GM18870 (cell line): ENCODE measurements around the gene LOXL1.

Experiments used
- ATAC-seq: cut with Tn5 transposase; IDR thresholded peaks from one replicate; pipeline ENCODE4 v1.9.1; 2021; ENCODE audit warnings: moderate library complexity; ENCODE audit not compliant: unreplicated experiment

The LOXL1 gene

DNA sequence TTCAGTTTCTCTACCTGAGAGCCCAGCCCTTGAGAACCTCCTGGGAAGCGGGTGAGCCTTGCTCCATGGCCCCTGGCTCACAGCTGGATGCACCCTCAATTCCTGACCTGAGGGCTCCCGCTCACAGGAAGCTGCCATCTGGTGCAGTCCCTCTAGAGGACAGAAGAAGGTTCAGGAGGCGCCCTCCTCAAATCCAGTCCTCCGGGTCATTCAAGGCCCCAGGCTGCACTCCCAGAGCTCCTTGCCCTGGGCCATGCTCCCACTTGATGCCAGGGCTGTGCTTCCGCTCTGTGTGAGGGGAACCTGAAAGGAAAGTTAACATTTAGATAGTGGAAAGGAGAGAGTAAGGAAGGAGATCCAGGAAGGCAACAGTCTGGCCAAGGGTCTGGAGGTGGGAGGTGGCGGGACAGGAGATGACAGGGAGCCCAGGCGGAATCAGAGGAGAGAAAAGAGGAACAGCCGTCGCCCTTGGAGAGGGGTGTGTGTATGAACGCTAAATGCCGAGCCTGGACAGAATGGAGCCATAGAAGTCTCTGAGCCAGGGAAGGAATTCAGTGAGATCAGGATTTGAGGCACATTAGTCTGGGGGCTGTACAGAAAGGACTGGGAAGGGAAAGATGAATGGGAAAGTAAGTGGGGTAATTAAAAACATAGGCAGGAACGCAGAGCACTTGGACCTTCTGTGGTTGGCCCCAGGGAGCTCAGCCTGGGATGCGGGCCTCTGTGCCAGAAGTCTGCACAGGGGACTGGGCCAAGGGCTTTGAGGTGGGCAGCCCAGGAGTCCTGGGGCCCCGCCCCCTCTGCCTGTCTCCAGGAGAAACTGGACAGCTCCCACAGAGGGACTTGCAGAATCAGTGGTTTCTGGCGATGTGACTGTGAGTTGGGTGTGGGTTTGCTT lies 26.8 kb upstream of the LOXL1 start:
- no peak for ATAC-seq

DNA sequence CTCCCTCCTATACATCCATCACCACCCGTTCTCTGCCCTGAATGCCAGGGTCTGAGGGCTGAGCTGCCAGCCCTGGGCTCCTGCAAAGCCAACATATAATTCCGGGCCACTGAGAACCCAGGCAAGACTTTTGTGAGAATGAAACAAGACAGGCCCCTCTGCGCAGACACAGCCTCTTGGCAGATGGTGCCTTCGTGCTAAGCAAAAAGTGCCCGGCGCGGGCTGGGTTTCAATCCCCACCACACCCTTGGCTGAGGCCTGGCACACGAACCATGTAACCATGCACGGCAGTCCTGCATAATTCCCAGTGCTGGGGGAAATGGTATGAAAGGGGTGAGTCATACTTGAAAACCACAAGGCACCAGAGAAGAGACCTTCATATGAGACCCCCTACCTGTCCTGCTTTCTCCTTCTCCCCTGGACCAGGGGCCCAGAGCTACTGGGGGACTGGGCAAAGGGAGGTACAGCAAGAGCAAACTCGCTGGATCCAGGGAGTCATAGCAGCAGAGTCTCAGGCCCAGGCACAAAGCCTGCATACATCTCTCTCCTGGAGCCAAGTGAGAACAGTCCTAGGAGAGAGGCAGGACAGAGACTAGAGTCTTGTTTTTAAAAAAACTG lies 26.1 kb upstream of the LOXL1 start:
- no peak for ATAC-seq

DNA sequence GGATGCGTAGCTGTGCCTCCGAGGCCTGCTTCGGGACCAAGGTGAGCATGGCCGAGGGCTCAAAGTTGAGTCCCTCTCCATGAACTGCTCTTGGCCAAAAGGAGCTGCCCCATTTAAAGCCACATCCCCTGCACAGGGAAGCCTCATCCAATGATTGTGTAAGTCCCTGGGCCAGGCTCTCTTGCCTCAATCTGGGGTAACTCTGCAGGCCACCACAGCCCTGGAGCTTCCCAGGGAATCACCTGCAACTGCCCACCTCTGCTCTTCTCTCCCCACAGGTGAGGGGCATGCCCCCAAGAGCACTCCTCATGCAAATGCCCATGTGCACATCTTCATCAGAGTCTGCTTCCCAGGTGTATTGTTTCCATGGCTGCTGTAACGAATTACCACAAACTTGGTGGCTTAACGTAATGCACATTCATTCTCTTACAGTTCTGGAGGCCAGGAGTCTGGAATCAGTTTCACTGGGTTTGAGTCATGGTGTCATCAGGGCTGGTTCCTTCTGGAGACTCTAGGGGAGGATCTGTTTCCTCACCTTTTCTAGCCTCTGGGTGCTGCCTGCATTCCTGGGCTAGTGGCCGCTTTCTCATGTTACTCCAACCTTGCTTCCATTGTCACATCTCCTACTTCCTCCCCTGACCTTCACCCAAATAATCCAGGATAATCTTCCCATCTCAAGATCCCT lies 25.0 kb upstream of the LOXL1 start:
- ATAC-seq, result no peak

DNA sequence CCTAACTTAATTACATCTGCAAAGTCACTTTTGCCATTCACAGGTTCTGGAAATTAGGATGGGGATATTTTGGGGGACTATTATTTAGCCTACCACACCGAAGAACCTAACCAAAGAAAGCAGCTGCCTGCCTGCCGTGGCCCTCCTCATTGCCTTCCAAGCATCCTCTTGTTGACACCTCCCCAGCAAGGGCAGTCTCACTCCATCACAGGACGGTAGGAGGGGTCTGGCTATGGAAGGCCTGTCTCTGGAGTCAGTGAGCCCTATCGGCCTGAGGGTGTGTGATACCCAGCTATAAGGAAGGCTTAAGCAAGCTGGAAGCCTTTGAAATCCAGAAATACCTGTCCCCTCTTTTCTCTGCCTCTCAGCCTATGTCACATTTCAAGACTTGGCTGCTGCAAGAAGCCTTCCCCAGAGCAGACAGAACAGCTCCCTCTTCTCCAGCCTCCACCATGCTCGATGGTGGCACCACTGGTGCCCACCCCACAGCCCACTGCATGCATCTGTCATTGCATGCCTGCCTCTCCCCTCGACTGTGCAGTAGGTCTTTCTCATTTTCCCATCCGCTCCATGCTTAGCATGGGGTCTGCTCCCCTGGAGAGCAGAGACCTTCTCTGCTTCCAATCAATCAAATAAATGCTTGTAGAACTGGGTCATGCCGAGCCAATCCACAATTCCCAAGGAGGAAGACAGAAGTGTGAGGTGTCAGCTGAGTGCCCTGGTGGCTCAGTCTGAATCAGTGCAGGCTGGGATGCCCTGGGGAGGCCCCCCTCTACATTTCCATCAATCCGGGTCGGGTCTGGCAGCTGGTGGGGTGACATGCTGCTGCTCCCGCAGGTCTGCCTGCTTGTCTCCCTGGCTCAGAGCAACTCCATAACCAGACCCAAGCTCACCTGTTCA lies 23.9 kb upstream of the LOXL1 start:
- no peak for ATAC-seq

DNA sequence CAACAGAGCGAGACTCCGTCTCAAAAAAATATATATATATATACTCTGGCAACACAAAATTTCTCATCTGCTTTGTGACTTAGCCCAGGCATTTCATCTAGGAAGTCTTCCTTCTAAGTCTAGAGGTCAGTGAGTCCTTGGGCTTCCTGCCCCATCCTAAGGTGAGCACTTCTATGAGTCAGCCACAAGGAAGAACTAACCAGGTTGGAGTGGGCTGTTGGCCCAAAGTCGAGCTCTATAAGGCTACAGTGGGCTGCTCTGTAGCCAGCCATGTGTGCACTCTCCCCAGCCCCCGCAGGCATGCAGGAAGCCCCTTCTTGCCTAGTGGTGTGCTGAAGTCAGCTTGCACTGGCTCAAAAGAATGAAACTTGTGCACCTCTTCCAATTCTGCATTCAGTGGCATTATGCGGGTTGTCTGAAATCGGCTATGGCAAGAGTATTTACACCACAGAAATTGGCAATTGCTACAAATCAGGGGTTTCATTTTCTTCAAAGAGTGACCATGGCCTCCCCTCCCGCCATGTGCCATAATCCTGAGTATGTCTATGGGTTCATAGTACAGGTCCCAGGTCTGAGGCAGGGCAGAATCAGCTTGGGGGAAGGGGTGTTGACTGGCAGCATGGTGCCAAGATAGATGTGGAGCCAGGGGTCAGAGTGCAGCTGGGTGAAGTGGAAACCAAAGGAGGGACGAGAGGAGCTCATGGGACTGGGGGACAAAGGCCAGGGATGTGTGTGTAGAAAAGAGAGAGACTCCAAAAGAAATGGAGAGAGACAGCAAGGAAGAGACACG lies 22.0 kb upstream of the LOXL1 start:
- no peak for ATAC-seq

DNA sequence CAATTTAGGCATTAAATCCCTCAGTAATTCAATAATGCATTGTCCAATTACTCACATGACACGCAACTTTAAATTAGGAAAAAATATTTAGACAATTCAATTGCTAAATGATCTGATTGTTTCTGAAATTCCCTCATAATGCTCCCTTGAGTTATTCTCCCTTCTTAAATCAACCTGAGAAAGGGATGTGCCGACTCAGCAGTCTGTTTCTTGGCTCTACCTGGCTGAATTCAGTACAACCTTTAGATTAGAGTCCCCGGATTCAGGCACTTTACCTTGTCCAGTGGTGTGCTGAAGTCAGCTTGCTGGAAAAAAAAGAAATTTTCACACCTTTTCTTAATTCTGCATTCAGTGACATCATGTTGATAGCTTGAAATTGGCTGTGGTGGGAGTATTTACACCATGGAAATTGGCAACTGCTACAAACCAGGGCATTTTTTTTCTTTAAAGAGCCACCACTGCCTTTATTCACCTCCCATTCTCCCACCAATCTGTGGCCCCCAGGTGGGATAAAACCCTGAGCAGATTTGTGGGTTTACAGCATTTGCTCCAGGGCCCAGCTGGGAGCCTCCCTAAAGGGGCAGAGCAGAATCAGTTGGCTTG lies 20.9 kb upstream of the LOXL1 start:
- ATAC-seq, result no peak

DNA sequence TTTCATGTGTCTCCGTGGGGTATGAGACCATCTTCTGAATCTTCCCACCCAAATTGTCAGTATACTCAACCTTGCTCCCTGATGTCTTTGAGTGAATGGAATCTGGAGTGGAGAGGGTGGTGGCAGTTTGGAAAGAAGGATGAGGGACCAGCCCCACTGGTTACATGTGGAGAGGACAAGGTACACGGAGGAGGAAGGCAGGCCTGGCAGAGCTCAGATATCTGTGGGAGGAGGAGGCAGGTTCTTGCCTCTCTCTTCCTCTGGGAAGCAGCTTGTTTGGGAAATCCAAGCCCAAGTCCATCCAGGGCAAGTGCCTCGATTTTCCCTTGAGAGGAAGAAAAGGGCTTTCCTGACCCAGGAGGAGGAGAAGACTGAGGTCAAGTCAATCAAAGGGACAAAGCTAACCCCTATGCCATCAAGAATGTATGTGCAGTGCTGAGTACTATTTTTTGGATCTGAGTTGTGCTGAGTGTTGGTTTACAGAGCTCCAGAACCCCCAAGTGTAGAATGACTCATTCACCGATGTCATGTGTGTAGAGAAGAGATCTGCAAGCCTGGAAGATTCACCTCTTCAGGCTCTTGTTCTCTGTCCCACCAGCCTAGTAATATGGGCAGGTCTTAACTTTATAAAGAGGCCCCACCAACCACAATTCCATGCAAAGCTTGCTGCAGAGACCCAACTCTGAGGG lies 19.8 kb upstream of the LOXL1 start:
- ATAC-seq, result no peak

DNA sequence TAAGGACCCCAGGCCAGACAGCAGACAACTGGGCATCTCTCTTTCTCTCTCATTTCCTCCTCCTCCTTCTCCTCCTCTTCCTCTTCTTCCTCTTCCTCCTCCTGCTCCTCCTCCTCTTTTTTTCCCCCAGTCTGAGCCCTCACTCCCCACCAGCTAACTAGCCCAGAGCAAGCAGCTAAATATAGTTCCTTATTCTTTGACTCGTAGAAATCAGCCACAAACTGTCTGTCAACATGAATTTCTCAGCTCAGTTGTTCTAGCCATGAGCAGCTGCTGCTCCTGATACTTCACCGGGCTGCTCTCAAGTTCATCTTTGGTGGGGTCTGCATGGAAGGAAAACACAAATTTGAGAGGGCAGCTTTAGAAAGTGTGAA lies 19.2 kb upstream of the LOXL1 start:
- ATAC-seq, result no peak

DNA sequence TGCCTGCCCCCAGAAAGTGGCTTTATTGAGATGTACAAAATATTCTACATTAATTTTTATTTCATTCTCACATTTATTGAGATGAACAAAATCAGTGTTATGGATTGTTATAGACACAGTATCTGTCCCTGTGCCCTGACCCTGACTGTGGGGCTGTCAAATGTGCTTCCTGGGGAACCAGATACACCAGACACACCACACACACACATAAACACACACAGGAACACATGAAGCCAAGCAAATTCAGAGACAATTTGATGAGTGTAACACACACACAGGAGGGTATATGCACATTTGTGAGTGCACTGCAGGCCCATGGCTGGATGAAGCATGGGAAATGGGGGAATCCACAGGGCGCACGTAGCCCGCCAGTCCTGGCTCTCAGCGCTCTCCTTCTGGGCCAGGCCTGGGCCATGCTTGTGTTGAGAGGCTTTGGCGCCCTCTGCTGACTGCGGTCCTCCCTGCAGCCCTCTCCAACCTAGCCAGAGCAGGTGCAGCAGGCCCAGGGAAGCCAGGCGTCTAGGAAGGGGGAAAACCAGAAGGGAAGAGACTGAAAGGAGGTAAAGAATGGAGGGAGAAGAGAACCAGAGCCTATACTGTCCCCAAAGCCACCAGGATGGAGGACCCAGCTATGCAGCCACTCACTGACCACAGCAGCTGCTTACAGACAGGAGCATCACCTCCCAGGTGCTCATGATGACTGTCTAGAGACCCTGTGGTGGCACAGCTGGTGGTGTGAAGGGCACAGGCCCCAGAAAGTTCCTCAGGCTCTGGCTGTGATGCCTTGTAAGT lies 18.0 kb upstream of the LOXL1 start:
- no peak for ATAC-seq

DNA sequence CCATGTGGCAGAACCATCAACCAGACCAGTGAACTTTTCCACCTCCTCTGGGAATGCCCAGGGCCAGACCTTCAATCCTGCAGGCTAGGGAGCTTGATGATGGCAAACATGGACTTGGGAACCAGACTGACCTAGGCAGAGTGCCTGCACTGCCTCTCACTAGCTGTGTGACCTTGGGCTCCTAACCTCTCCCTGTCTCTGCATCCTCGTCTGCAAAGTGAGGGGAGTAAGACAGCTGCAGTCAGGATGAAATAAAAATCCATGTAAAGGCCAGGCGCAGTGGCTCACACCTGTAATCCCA lies 17.5 kb upstream of the LOXL1 start:
- no peak for ATAC-seq

DNA sequence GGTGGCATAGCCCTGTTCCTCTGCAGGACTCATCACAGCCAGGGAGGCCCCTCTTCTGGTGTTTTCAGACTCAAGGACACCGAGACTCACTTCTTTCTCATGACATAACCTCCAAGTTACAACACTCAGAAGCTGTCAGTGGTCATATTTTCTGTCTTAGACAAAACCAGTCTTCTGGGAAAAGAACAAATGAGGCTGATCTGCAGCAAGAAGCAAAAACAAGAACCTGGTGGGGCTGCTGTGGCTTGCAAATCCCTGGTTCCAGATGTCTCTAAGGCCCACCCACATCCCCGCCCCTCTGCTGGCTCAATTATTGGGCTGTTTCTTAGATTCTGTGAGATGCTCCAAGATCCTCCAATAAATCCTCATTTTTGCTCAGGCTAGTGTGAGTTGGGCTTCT lies 16.6 kb upstream of the LOXL1 start:
- ATAC-seq, result no peak

DNA sequence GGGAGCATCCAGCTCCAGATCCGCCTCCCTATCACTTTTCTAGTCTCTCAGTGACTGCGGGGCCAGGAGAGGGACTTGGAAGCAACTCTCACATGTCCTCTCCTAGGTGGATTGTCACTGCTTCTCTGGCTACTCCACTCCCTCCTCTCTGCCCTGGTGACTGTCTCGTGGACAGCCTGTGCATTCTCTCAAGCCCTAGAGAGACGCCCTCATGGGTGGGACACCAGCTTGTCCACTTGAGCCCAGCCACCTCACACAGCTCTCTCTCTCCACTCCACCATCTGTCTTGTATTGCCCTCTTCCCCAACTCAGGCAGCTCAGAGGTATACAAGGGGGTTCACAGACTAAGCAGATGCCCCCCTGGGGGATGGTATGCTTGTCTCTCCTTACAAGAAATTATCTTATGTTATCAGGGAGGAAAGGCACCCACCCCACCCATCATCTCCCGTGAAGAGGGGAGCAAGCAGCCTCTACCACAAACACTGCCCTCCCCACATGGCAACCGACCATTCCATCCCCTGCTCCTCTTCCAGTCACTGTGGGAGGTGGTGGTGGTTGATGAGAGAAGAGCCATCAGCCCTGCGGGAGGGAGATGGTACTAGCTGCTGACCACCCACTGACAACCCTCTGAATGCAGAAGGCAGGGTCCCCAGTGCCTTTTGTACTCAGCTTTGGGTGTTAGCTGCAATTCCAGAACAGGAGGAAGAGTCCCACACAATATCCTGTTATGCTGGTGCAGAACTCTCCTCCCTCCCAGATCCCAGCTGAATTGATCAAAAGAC lies 15.5 kb upstream of the LOXL1 start:
- no peak for ATAC-seq

DNA sequence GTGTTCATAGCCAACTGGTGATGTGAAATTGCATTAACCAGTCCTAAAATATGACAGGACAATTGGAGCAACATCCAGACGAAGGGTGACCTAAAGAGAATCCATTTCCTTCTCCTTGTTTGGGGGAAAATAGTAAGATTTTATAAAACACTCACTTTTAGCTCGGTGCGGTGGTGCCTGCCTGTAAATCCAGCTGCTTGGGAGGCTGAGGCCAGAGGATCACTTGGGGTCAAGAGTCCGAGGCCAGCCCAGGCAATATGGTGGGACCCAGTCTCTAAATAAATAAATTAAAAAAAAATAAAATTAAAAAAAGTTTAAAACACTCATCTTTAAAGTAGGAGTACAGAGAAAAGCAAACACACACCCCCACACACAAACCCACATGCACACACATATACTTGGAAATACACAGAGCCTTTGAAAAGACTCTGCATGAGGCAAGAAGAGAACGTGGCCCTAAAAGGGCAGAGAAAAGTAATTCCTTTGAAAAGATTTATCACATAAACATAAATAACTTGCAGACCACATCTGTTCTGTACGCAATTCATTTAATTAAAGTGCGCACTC lies 14.1 kb upstream of the LOXL1 start:
- ATAC-seq, result no peak

DNA sequence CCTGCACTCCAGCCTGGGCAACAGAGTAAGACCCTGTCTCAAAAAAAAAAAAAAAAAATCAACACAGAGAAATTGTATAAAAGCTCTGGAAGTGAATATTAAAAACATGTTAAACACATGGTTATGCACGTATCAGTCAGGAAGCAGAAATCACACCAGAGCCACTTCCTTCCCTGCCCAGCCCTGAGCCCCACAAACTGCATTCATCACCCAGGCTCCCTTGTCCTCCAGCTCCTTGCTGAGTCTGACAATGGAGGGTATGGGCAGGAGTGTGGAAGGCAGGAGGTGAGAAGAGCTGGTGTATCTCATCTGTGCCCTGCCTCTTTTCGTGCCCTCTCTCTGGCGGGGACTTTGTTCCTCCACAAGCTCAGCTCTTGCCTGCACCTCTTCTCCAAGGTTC lies 12.1 kb upstream of the LOXL1 start:
- ATAC-seq, result no peak

DNA sequence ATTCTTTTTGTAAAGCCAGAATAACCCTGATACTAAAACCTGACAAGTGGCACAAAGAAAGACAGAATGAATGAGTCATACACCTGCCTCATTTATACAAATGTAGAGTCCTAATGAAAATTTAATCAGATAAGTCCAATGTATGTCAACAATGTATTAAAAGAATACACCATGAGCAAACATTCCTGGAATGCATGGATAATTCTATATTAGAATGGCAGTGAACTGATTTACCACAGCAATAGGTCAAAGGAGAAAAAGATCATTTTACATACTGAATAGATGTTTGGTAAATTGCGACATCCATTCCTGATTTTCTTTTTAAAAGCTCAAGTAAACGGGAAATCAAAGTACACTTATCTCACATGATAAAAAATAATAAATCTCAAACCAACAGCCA lies 11.2 kb upstream of the LOXL1 start:
- no peak for ATAC-seq

DNA sequence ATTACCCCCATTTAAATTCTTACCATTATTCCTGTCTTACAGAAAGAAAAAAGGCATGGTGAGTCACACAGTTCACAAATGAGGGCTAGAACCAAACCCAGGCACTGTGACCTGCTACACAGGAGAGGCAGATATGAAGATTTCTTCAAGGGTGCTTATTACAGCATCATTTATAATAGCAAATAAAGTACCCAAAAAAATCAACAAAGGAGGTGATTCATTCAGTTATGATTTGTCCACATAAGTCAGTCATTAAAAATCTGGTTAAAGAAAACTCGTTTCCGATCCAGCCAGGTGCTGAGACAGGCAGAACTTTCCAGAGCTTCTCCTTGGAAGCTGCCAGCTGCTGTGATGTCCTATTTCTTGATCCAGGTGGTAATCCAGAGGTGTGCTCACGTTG lies 7.5 kb upstream of the LOXL1 start:
- ATAC-seq, result no peak

DNA sequence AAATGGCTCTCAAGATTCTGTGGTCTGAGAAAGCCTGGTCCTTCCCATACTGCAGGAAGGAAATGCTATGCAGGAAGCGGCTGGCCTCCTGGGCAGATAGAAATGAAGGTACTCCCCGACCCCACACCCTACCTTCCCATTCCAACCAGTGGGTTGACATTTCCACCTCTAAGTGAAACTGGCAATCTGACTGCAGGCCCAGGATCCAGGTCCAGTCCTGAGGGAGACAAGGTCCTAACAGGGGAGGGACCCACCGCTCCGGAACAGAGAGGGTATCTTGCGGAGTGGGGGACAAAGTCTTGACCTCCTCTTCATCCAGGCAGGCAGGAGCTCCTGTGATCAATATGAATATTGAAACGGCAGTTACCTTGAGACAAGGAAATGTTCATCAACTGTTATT lies 6.6 kb upstream of the LOXL1 start:
- ATAC-seq, result no peak
